HG02938 (cell line): ENCODE data around the gene SMAD9.
"Not testable (repeated sequence)": the region's sequence is repeated elsewhere in the genome, so short reads cannot be mapped to it uniquely, and the experiment has no call there.

Source experiments
- ATAC-seq: cut with Tn5 transposase; IDR thresholded peaks from one replicate; pipeline ENCODE4 v1.9.1; 2021; ENCODE audit warnings: mild to moderate bottlenecking, moderate library complexity; ENCODE audit not compliant: unreplicated experiment

SMAD9 gene

DNA sequence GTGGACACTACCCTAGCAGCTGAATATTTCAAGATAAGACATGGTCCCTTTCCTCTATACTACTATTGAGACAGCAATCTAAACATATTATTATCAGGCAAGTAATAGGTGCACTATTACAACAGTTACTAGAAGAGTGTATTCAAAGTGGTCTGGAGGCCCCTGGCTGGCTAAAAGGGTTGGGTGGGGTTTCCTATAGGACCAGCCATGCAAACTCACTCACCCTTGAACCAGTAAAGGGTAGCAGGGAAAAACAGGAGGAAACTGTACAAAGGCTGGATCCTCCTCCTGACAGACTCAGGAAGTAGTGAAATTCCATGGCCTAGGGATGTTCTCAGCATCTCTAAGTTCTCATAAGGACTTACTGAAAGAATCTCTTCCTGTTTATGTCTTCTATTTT lies 7.7 kb downstream of the SMAD9 start:
- ATAC-seq: no peak

DNA sequence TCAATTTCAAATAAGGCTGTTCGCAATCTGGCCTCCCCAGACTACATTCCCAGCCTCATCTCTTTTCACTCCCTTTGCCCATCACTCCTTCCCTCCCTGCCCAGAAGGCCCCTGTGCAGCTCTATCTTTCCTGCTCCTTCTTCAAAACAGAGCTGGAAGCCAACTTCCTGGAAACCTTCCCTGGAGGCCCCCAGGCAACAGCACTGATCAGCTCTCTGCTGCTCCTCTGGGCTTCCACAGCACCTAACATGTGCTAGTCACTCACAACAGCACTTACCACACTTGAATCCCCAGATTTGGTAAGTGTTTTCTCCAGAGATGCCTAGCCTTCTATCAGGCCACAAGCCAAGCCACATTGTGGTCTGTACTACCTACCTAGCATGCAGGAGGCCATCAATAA lies 9.5 kb downstream of the SMAD9 start:
- no peak for ATAC-seq

DNA sequence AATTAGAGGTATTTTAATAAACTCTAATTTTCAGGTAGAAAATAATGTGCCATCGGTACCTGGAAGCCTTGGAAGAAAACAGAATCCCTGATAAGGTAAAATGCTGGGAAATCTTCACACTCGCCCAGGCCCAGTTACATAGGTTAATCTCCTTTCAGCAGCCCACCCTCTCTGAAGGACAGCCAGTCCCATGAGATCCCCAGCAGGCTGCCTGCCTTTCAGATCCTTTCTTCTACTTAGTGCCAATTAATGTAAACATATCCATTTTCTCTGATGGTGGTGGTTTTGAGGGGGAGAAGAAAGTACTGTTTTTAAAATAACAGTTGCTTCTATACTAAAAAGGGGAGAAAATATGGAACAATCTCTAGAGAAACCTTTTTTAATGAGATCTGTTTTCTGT lies 12.2 kb downstream of the SMAD9 start:
- no peak for ATAC-seq

DNA sequence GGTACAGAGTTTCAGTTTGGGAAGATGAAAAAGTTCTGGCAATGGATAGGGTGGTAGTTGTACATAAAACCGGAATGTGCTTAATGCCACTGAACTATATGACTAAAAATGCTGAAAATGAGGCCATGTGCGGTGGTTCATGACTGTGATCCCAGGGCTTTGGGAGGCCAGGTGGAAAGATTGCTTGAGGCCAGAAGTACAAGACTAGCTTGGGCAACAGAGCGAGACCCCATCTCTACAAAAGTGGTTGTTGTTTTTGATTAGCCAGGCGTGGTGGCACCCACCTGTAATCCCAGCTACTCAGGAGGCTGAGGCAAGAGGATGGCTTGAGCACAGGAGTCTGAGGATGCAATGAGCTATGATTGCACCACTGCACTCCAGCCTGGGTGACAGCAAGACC lies 12.8 kb downstream of the SMAD9 start:
- ATAC-seq: no peak

DNA sequence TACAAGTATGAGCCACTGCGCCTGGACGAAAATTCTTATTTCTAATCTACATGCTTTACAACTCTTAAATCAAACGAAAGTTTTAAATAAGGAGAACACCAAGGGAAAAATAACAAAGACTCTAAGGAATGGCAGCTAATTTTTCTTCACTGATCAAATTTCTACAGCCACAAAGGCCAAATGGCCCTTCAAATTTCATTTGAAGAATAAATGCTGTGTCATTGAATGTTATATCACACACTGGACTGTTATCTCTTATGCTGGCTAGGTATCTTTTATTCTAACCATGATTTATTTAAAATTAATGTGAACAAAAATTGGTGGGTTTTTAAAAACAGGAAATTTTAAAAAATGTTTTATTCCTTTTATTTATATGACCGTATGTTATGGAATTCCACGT lies 14.1 kb downstream of the SMAD9 start:
- ATAC-seq: no peak

DNA sequence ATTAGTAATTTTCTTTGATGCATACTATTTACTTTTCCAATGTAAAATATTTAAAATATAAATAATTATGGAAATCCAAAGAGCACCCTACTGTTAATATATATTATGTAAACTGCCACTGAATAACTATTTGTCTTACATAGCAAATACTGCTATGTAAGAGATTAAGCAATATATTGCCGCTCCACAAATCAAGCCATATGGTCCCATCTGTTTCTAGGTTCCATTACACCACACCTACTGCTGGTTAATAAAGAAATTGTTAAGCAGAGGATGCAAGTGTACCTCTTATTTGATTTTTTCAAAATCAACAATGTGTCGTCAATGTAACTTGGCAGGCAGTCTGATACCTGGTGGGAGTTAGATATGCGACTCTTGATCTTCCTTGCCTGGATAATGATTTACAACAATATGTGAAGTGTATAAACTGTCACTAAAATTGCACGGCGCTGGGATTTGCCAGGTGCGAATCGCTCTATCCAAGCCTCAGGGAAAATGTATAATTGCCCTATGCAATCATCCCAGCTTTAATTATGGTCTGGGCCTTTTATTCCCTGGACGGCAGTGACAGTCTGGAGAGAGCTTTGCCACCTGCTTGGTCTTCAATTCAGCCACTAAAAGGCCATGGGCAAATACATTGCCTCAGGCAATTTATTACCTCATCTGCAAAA lies 16.0 kb downstream of the SMAD9 start:
- no peak for ATAC-seq

DNA sequence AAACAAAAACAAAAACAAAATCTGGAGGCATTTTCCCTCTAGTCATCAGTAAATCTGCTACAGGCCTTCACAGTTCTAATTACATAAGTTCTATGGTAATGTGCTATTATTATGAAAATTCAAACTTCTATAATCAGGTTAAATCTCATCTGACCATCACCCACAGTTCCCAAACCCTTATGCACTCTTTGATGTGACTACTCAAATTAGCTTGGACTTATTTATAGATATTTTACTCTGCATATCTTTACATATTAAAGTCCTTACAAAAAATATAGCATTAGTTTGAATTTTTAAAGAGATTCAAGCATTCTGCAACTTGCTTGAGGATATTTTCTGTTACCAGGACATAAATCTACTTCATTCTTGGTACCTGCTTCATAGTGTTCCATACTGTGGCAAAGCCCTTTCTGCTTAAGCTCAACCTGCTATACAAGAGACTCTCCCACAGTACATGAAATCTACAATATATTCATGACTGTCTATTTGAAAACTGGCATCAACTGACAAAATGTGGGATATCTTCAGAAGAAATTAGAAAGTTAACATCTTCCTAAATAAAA lies 22.9 kb downstream of the SMAD9 start:
- ATAC-seq: no peak

DNA sequence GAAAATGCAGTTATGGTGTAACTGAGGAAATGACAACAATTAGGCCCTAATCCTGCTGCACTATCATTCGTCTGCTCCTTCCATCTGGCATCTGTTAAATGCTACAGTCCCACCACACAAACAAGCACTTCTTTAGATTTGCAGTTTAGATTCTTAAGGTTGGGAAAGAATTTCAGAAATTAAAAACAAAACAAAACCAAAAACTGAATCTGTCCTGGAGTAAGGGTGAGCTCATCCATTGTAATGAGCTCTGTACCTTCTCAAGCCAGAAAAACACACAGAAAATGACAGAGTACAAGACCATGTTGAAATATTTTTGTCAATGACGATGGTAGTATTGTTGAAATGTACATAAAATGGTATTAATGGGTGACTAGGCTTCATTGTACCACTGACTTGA lies 28.3 kb downstream of the SMAD9 start:
- no peak for ATAC-seq

DNA sequence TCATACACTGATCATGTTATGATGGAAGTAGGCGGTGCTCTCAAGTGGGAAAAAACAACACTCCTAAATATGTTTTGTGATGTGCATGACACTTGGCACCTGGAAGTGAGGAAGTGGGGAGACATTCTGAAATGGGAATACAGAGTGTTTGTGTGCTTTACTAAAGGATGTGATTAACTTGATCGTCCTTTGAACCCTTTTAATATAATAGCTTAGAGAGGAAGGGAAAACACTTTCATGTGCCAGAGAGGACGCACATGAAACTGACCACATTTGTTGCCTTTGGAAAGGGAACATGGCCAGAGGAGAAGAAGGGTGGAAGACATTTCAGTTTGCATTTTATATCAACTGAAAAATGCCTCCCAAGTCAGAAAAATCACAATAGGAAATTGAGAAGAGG lies 31.4 kb downstream of the SMAD9 start:
- ATAC-seq: no peak

DNA sequence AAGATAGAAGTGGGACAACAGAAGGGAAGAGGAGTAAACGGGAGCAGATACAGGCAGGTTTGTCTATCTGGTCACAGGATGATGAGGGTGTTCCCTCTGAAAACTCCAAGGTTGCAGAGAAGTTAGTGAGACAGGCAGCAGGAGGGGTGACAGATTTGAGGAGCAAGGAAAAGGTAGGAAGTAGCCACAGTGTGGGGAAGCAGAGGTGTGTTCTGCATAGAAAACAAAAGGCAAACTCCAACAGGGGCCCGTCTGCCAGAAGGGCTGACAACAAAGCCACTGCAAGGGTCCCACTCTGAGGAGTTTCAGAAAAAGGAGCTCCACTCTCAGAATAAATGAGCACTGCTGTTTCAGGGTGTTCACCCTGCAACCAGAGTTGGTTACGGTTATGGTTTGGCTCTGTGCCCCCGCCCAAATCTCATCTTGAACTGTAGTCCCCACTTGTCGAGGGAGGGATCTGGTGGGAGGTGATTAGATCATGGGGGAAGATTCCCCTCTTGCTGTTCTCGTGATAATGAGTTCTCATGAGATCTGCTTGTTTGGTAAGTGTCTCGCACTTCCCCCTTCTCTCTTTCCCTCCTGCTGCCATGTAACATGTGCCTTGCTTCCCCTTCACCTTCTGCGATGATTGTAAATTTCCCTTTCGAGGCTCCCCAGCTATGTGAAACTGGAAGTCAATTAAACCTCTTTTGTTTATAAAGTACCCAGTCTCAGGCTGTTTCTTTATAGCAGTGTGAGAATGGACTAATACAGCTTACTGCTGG lies 32.1 kb downstream of the SMAD9 start:
- ATAC-seq: no peak

DNA sequence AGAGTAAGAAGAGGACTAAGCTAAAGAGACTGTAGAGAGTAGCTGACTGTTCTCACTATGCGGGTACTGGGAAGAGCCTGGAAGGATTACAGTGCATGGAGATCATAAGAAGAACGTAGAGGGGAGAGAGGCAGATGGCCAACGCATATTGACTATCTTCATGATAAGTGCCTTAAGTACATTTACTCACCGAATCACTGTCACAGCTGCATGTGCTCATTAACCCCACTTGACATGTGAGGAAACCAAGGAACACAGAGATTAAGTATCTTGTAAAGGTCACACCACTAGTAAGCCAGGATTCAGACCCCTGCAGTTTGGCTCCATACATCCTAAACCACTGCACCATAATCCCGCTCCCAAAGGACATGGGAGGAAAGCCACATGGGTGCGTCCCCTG lies 34.1 kb downstream of the SMAD9 start:
- ATAC-seq: no peak

DNA sequence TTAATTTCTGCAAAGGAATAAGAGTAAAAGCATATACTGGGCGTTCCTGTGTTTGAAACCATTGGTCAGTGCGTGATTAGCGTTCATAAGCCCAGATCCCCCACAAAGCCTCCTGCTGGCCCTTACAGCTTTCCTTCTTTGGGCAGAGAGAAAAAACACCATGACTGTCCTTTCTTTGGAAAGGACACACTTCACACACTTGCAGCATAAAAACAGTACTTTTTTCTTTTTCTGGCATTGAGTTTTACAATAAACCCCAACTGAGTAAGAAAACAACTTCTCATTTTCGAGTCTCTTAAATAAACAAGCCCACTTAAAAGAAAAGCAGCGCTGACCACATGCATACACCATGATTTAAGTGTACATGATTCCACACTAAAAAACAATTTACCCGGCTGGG lies 35.8 kb downstream of the SMAD9 start:
- no peak for ATAC-seq

DNA sequence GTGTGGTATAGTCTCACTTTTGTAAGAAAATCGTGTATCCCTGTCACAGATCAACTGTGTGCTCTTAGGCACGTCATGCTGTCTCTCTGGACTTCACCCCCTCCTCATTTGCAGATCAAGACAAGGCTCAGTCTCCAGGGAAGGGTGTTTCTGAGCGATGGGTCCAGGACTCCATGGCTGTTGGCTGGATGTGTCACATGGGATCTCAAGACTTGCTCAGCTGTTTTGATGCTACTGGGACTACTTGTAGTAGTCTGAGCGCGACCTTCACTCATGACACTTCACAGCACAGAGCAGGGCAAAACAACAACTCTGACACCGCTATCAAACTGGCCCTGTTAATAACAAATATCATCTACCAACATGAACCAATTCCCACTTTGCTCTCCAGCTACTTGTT lies 36.2 kb downstream of the SMAD9 start:
- no peak for ATAC-seq

DNA sequence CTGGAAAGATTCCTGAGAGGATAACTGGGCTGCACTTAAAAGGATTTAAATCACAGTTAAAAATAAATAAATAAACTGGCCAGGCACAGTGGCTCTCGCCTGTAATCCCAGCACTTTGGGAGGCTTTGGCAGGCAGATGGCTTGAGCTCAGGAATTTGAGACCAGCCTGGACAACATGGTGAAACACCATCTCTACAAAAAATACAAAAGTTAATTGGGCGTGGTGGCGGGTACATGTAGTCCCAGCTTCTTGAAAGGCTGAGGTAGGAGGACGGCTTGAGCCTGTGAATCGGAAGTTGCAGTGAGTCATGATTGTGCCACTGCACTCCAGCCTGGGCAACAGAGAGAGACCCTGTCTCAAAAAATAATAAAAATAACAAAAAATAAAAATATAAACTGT lies 36.6 kb downstream of the SMAD9 start:
- not testable (repeated sequence) for ATAC-seq

DNA sequence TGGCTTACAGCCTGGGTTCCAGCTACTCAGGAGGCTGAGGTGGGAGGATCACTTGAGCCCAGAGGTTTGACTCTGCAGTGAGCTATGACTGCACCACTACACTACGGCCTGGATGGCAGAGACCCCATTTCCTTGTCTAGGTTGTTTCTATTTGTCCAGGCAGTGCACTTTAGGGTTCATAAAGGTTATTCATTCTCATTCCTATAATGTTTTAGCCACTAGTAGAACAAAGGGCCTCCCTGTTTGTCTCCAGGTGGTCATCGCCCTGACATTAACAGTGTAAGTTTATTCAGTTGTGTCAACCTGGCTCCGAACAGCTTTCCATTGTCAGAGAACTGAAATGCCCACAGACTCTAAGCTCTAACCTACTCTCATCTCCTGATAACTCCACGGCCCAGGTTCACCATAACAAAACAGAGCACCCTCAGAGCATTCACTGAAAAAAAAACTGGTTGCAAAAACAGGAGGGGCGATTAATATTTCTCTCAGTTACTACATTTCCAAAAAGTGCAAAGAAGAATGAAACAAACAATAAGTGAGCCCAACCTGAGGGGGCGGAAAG lies 37.1 kb downstream of the SMAD9 start:
- ATAC-seq: no peak

DNA sequence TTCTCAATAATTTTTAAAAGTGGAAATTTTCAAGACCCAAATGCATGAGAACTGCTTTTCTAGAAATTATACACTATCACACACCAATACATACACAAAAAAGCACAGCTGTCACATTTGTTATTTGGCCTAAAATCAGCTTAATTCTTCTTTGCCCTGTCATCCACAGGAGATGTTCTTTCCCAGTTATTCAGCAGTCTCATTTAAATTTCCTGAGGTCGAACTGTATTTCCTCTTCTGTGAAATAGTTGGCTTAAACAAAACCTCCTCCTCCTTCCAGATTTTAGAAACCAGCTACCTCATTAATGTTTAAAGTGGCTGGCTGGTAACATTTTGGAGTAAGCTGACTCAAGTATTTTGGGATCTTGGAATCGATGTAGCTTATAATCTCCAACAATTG lies 39.1 kb downstream of the SMAD9 start:
- ATAC-seq: no peak

DNA sequence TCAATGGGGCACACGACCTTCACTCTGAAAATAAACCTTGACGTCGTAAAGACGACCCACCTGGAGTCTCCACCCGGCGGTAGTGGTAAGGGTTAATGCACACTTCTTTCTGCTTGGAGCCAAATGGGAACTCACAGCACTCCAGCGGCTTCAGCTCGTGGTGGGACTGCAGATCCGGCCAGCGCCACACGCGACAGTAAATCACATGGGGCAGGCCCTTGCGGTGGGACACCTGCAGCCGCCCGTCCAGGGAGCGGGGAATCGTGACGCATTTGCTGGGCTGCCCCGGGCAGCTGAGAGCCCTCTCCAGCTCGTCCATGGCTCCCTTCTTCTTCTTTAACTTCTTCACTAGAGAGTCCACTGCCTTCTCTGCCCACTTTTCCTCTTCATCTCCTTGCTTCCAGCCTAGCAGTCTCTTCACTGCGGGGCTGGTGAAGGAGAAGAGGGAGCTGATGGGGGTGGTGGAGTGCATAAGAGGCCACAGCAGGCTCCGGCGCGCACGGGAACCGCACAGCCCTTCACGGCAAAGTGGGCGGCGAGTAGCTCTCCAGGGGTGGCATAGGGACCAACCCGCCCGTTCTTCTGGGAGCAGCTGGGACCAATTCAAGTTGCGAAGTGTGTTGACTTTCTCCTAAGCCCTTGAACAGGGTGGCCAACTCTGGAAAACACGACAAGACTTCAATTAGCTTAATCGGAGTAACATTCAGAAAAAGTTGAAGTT lies 40.7 kb downstream of the SMAD9 start:
- no peak for ATAC-seq

DNA sequence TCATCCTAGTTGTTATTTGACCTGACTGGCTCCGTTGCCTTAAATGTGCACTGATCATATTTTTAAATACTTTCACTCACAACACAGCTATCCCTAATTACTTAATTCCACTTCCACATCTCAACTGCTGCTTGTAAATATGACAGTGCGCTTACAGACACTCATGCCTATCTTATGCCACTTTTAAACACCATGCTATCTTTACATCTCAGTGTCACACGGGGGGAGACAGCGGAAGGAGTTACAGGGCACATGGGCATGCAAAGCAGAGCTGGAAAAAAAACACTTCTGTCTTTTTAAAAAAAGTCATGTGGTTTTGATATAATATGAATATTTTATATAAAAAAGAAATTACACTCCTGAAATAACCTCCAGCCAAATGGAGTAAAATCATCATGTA lies 44.1 kb downstream of the SMAD9 start:
- ATAC-seq: no peak

DNA sequence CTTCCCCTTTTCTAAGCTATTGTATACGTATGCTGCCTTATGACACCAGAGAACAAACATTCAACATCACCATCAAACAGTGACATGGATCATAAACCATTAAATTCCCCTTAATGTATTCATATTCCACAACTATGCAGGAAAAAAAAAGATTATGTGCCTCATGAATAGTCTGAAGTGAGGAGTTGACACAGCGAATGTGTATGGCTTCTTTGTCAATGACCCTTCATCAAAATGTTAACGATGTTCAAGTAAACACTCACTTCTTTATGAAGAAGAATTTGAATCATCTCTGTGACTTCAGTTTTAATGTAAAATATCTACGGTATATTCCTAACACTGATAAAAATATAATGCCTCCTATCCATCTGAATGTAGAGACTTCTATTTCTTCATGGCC lies 44.6 kb downstream of the SMAD9 start:
- ATAC-seq: no peak

DNA sequence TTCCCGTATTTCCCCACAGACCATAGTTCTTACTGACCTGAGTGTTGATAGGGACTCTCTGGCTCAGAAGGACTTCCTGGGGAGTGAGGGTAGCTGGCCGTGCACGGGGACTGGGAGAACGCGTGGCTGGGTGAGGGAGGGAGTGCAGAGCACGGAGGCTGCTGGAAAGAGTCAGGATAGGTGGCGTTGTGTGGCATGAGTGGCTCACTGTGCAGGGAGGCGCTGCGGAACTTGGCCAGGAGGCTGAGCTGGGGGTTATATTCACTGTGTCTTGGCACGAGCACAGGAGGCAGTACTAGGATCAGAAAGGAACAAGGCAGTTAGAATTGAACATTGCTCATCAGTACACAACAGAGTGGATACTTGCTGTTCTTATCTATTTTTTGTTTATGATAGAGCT lies 47.4 kb downstream of the SMAD9 start:
- ATAC-seq: no peak

DNA sequence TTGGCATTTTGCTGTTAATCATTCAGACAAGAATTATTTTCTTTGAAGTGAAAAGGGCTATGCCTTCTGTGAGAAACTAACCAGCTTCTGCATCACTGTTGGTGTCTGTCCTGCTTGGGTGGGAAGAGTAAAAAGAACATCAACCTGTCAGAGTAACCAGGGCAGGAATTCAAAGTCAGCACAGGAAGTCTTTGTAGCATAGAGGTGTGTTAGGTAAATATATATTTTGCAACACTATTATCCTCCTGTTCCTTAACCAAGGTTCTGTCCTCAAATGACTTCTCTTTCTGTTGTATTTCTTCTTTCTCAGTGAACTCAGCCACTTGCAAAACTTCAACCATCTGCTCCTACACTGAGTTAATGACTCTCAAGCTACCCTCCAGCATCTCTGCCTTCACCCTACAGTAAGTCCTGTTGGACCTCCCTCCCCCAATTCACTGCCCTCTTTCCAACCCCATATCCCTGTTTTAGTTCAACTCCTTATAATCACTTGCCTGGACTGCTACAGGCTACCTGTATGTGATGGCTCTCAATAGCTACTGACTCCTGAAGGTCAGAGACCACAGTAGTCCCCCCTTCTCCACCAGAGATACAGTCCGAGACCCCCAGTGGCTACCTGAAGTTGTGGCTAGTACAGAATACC lies 49.9 kb downstream of the SMAD9 start:
- ATAC-seq: no peak
